Stimulated activated CD8-positive, alpha-beta memory T cell treated with anti-CD3 and anti-CD28 coated beads, Interleukin-4, amount 100 ng/mL, for 24 hours (primary cell): ENCODE measurements around the gene POGLUT2.

ENCODE experiments used
- DNase-seq: peaks from one replicate; pipeline ENCODE4 v3.0.0-alpha.2; 2020; ENCODE audit warnings: low read depth

The POGLUT2 gene

DNA sequence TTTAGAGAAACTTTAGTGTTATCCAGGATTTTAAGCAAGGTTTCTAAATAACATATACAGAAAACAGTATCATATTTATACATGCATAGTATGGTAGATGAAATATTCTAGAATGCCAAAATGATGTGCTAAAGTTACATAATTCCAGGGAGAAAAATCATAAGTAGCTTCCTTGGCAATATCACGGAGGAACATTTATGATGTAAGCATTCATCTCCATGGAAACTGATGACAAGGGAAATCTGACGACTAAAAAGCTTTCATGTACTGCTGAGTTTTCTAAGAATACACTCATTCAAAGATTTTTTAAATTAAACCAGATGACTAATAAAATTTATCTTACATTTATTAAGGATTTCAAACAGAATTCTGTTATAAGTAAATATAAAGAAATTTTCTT, 29.9 kb downstream of the POGLUT2 start:
- DNase-seq, result no peak

DNA sequence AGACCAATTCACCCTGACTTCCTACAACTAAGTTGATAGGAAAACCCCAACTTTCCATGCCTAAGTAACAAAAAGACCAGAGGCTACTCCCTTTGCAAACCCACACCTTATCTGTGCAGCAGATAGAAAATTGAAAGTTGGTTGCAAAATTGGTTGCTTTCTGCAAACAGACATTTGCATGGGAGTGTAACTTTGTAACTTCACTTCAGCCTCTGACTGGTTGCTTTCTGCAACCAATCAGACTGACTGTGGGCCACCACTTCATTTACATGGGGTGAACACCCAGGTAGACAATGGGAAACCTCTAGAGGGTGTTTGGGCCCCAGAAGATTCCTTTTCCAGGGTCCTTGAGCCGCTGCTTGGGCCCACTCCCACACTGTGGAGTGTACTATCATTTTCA, 35.0 kb downstream of the POGLUT2 start:
- no peak for DNase-seq

GRCh38 chr13:102761071-102761470, 37.7 kb downstream of the POGLUT2 start:
- DNase-seq, result no peak

DNA sequence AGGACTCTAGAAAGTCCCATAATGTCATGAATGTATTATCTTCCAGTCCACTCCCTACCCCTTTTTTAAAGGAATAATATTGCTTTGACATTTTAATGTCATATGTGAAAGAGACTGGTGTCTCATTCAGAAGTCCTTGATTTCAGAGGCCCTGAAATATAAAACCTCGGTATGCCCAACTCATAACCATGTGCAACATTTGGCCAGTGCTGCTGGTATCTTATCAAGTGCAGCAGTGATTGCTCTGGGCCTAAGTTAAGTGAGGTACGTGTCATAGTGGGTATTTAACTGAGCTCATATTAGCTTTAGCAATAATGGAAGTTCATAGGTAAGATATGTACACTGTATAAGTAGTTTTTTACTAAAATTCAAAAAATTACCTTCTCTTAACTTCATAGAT, 39.9 kb downstream of the POGLUT2 start:
- no peak for DNase-seq

- no peak for DNase-seq
Measured at GRCh38 chr13:102757006-102757405, 41.8 kb downstream of the POGLUT2 start.

DNA sequence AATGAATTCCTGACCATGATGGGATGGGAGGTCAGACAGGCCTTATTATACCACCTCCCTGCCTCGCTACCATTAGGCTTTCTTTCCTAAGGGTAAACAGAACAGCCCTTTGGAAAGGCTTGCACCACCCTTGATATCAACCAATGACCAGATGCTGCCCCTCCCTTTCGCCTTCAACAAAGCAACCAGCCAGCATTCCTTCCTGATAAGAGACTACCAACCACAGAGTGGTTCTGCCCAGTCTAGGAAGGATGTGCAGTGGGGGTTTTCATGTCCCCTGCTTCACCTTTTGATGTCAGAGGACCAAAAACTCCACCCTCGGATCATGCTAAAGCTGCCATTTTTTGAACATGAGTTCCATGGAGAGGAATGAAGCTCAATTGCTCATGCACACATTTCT, 46.9 kb downstream of the POGLUT2 start:
- DNase-seq, result no peak

GRCh38 chr13:102742506-102742905, 56.3 kb downstream of the POGLUT2 start:
- no peak for DNase-seq

- DNase-seq, result no peak
Measured at GRCh38 chr13:102742101-102742500, 56.7 kb downstream of the POGLUT2 start.
